ENCODE results near the gene ERC1. TPM values are rescaled to one million over a fixed set of nuclear protein-coding genes. Genes with fewer than 3 reads are reported as not detected.

The ERC1 gene
- total and polyA plus RNA-seq, 2 donors (not counting 3 experiments of a cell fraction or from before 2014, with no cell fraction given): 11.7 to 66.1 TPM

- no peak overlapping the region for H3K4me2 ChIP-seq (ENCODE audit: insufficient read depth, low read length)
- no TSS peak for BruUV-seq (replicated peaks)
- H3K4me3 ChIP-seq (replicated peaks in 1 of 3; ENCODE audit: insufficient read depth in 1 of 3, low read depth in 1 of 3, low read length in 3 of 3): no peak overlapping the region
- dilution Hi-C loops (cut with MboI; ENCODE audit: extremely low pct_ligation_motif_present, low sequenced_read_pairs) (no loop called here), intact Hi-C loops (cut with micrococcal nuclease) (no loop called here)
- no peak overlapping the region for H2AFZ ChIP-seq (ENCODE audit: low read depth, low read length)
- H3K9me3 ChIP-seq (replicated peaks; ENCODE audit: control insufficient read depth, insufficient read depth, low read length): no peaks in the 10 kb centered on the region
- no peak overlapping the region for H3K9ac ChIP-seq (replicated peaks; ENCODE audit: extremely low read depth, insufficient read depth, low read length)
- POLR2A ChIA-PET: no interaction called here
- no peaks in the 10 kb centered on the region for H3K27me3 ChIP-seq (ENCODE audit: control insufficient read depth in 2 of 2, insufficient read depth in 2 of 2, low read length in 2 of 2)
- H3K79me2 ChIP-seq (ENCODE audit: control insufficient read depth, insufficient read depth, low read length): no peaks in the 10 kb centered on the region
- H3K36me3 ChIP-seq (ENCODE audit: control insufficient read depth in 2 of 2, extremely low read depth in 1 of 2, insufficient read depth in 2 of 2, low read length in 2 of 2): no peaks in the 10 kb centered on the region
- CTCF ChIA-PET: no interaction called here
- H3K27ac ChIP-seq (ENCODE audit: insufficient read depth, low read depth, low read length): no peak overlapping the region
- H4K20me1 ChIP-seq (replicated peaks; ENCODE audit: control insufficient read depth, extremely low read depth, insufficient read depth, low read length): no peaks in the 10 kb centered on the region
- H3K9me1 ChIP-seq (replicated peaks; ENCODE audit: control insufficient read depth, extremely low read depth, insufficient read depth, low read length): no peaks in the 10 kb centered on the region
- peaks cover 8% of the 10 kb centered on the region for H3K4me1 ChIP-seq (ENCODE audit: control insufficient read depth, extremely low read depth, insufficient read depth, low read length)
- DNase-seq (ENCODE audit: low read depth, low spot score): no peak
- no peak for FAIRE-seq
- TF ChIP-seq MYC (IDR thresholded peaks at IDR 0.05; ENCODE audit: low read depth, low read length) (no peak), JUN (IDR thresholded peaks at IDR 0.05; ENCODE audit: borderline replicate concordance, insufficient read depth, insufficient read length, low read depth) (no peak), GATA2 (IDR thresholded peaks at IDR 0.05; ENCODE audit: insufficient read depth, insufficient read length, low read depth, low read length) (no peak), MAX (IDR thresholded peaks at IDR 0.05; ENCODE audit: insufficient read depth, insufficient read length) (no peak)
Measured at GRCh38 chr12:1346126-1346525, 355.1 kb downstream of the ERC1 start.

GRCh38 chr12:1347294-1347693 lies 356.3 kb downstream of the ERC1 start:
- H3K4me3 ChIP-seq (replicated peaks in 1 of 3; ENCODE audit: insufficient read depth in 1 of 3, low read depth in 1 of 3, low read length in 3 of 3): no peak overlapping the region
- H3K36me3 ChIP-seq (ENCODE audit: control insufficient read depth in 2 of 2, extremely low read depth in 1 of 2, insufficient read depth in 2 of 2, low read length in 2 of 2): no peaks in the 10 kb centered on the region
- dilution Hi-C loops (cut with MboI; ENCODE audit: extremely low pct_ligation_motif_present, low sequenced_read_pairs): no loop called here
- intact Hi-C loops (cut with micrococcal nuclease): no loop called here
- H3K27ac ChIP-seq (ENCODE audit: insufficient read depth, low read depth, low read length): no peak overlapping the region
- no peaks in the 10 kb centered on the region for H3K79me2 ChIP-seq (ENCODE audit: control insufficient read depth, insufficient read depth, low read length)
- ChIA-PET CTCF (no interaction called here), POLR2A (no interaction called here)
- no peak overlapping the region for H3K4me2 ChIP-seq (ENCODE audit: insufficient read depth, low read length)
- no peak overlapping the region for H3K9ac ChIP-seq (replicated peaks; ENCODE audit: extremely low read depth, insufficient read depth, low read length)
- no TSS peak for BruUV-seq (replicated peaks)
- FAIRE-seq: no peak
- peaks cover 8% of the 10 kb centered on the region for H3K4me1 ChIP-seq (ENCODE audit: control insufficient read depth, extremely low read depth, insufficient read depth, low read length)
- no peaks in the 10 kb centered on the region for H4K20me1 ChIP-seq (replicated peaks; ENCODE audit: control insufficient read depth, extremely low read depth, insufficient read depth, low read length)
- no peak for TF ChIP-seq CTCF (IDR thresholded peaks at IDR 0.05; ENCODE audit: extremely low read depth in 1 of 2, insufficient read depth in 1 of 2, low read depth in 1 of 2, low read length in 2 of 2)
- no peak for TF ChIP-seq POLR2AphosphoS5 (IDR thresholded peaks at IDR 0.05; ENCODE audit: insufficient read depth, low read depth, low read length)
- no peak for TF ChIP-seq MAX (IDR thresholded peaks at IDR 0.05; ENCODE audit: insufficient read depth, insufficient read length)
- TF ChIP-seq MYC (IDR thresholded peaks at IDR 0.05; ENCODE audit: low read depth, low read length): no peak
- no peak for TF ChIP-seq POLR2A (IDR thresholded peaks at IDR 0.05; ENCODE audit: low read depth, low read length)
- DNase-seq (ENCODE audit: low read depth, low spot score): no peak
- H3K9me1 ChIP-seq (replicated peaks; ENCODE audit: control insufficient read depth, extremely low read depth, insufficient read depth, low read length): no peaks in the 10 kb centered on the region
- H3K27me3 ChIP-seq (ENCODE audit: control insufficient read depth in 2 of 2, insufficient read depth in 2 of 2, low read length in 2 of 2): no peaks in the 10 kb centered on the region
- no peak overlapping the region for H2AFZ ChIP-seq (ENCODE audit: low read depth, low read length)
- H3K9me3 ChIP-seq (replicated peaks; ENCODE audit: control insufficient read depth, insufficient read depth, low read length): no peaks in the 10 kb centered on the region
